PFSK-1 (cell line): ENCODE results near the gene FRMD3.

Source experiments
- FOXP2 ChIP-seq: optimal IDR thresholded peaks from 2 replicates; pipeline ENCODE3; 2011; ENCODE audit warnings: borderline replicate concordance, control low read depth, inconsistent platforms; ENCODE audit not compliant: insufficient read depth; ENCODE audit errors: extremely low read length, extremely low read depth
- POLR2AphosphoS5 ChIP-seq: IDR thresholded peaks from 2 replicates; pipeline ENCODE4 v1.6.1; 2012; ENCODE audit warnings: low read depth, mild to moderate bottlenecking, control low read depth, low read length, moderate library complexity
- REST ChIP-seq, 2 experiments: IDR thresholded peaks; 2 replicates each; pipeline versions ENCODE4 v1.6.1 to v1.8.0; 2011 to 2012; ENCODE audit warnings: low read depth in 2 of 2, low read length in 2 of 2, control low read depth in 1 of 2, inconsistent platforms in 1 of 2, mild to moderate bottlenecking in 1 of 2, moderate library complexity in 1 of 2; ENCODE audit not compliant: insufficient read depth in 1 of 2
- SIN3A ChIP-seq: IDR thresholded peaks from 2 replicates; pipeline ENCODE4 v1.6.1; 2012; ENCODE audit warnings: mild to moderate bottlenecking, low read length, moderate library complexity, borderline replicate concordance; ENCODE audit not compliant: insufficient read depth
- TAF1 ChIP-seq: IDR thresholded peaks from 2 replicates; pipeline ENCODE4 v1.6.1; 2012; ENCODE audit warnings: low read length, control low read depth, borderline replicate concordance; ENCODE audit not compliant: insufficient read depth

Gene FRMD3

DNA sequence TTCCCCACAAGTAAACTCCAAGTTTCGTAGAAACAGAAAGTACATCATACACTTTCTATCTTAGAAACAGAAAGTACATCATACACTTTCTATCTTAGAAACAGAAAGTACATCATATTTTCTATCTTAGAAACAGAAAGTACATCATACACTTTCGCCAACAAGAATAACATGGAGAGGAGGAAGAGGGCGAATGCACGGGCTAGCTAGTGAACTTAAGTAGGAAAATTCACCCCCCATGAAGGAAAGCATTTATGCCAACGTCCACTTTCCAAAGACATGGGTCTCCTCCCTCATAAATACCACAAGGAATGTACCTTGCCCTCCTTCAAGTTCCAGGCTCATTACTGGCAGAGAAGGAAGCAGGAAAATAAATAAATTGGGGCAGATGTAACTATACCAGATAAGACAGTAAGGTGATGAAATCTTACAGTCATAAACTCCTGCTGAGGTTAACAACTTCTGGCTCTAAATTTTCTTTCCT, 64.7 kb downstream of the FRMD3 start:
- TF ChIP-seq FOXP2 (no peak), TAF1 (no peak), POLR2AphosphoS5 (no peak), REST (IDR thresholded peaks at IDR 0.05; ENCODE audit: insufficient read depth in 1 of 2, low read depth in 2 of 2, low read length in 2 of 2) (no peak), SIN3A (no peak)

DNA sequence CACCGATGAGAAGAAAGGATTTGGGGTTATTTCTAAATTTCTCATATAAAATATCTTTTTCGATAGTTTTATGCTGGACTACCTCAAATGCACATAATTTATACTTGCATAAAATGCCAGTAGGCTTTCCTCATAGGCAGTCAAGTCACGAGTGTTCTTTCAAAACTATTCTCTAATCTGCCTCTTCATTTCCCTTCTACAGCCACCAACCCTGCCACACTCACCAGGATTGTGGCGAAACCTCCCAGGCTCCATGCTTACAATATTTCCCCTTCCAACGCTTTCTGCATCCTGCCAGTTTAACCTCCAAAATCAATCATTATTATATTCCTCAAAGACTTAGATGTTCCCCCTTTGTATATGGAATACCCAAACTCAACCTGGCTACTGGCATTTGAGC, 65.4 kb downstream of the FRMD3 start:
- TF ChIP-seq POLR2AphosphoS5 (no peak), FOXP2 (no peak), SIN3A (no peak), REST (IDR thresholded peaks at IDR 0.05; ENCODE audit: insufficient read depth in 1 of 2, low read depth in 2 of 2, low read length in 2 of 2) (no peak), TAF1 (no peak)

- TF ChIP-seq TAF1 (no peak), SIN3A (no peak), FOXP2 (no peak)
These were observed 66.0 kb downstream of the FRMD3 start for GRCh38 chr9:83472221-83472665.

DNA sequence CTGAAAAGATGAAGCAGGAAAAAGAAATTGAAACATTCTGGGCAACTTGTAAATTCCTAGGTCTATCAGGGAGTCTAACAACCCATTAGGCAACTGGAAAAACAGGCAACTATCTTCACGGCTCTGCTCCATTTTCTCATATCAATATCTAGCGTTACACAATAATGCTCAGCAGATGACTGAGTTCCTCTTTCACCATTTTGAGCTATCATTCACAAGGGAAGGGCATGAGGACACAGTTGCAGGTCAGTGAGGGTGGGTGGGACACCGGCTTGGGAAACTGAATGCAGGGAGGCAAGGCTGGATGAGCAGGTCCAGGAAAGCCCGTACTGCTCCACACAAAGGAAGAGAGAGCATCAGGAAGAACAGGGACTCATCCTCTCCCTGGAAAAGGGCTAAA, 67.0 kb downstream of the FRMD3 start:
- TF ChIP-seq FOXP2 = no peak
- TF ChIP-seq POLR2AphosphoS5 = no peak
- no peak for TF ChIP-seq REST (IDR thresholded peaks at IDR 0.05; ENCODE audit: insufficient read depth in 1 of 2, low read depth in 2 of 2, low read length in 2 of 2)
- no peak for TF ChIP-seq SIN3A
- TF ChIP-seq TAF1 = no peak

GRCh38 chr9:83469722-83470121, 68.5 kb downstream of the FRMD3 start:
- no peak for TF ChIP-seq POLR2AphosphoS5
- TF ChIP-seq REST (IDR thresholded peaks at IDR 0.05; ENCODE audit: insufficient read depth in 1 of 2, low read depth in 2 of 2, low read length in 2 of 2) = no peak
- no peak for TF ChIP-seq FOXP2
- no peak for TF ChIP-seq SIN3A
- no peak for TF ChIP-seq TAF1
